NCI-H2171 treated with DMSO at 0.1 percent for 48 hours (cell line): Measurements from ENCODE around the gene IRX2.

ENCODE experiments used
- DNase-seq: peaks from one replicate; lab custom pipeline; 2025; lab: John Stamatoyannopoulos, UW

Gene IRX2

GRCh38 chr5:2718115-2718514, 33.4 kb downstream of the IRX2 start:
- no peak for DNase-seq

- DNase-seq: no peak
Observed at GRCh38 chr5:2715856-2716255, 35.6 kb downstream of the IRX2 start.

- no peak for DNase-seq
Observed at GRCh38 chr5:2714805-2715204, 36.7 kb downstream of the IRX2 start.

- no peak for DNase-seq
Observed at GRCh38 chr5:2714026-2714425, 37.5 kb downstream of the IRX2 start.

GRCh38 chr5:2711446-2712425, 39.7 kb downstream of the IRX2 start:
- DNase-seq: no peak

GRCh38 chr5:2710910-2711309, 40.6 kb downstream of the IRX2 start:
- peak; percentile 32 for DNase-seq

- no peak for DNase-seq
Observed at GRCh38 chr5:2709976-2710689, 41.3 kb downstream of the IRX2 start.

- DNase-seq: no peak
Observed at GRCh38 chr5:2708751-2709150, 42.7 kb downstream of the IRX2 start.

GRCh38 chr5:2708132-2708531, 43.3 kb downstream of the IRX2 start:
- DNase-seq: no peak

GRCh38 chr5:2705861-2706260, 45.6 kb downstream of the IRX2 start:
- no peak for DNase-seq

GRCh38 chr5:2704806-2705645, 46.5 kb downstream of the IRX2 start:
- no peak for DNase-seq

GRCh38 chr5:2704111-2704510, 47.4 kb downstream of the IRX2 start:
- no peak for DNase-seq

- DNase-seq: no peak
Observed at GRCh38 chr5:2703615-2704014, 47.9 kb downstream of the IRX2 start.

GRCh38 chr5:2703041-2703440, 48.4 kb downstream of the IRX2 start:
- no peak for DNase-seq

- DNase-seq: no peak
Observed at GRCh38 chr5:2702096-2702879, 49.2 kb downstream of the IRX2 start.

GRCh38 chr5:2701592-2701991, 49.9 kb downstream of the IRX2 start:
- no peak for DNase-seq

- no peak for DNase-seq
Observed at GRCh38 chr5:2700876-2701275, 50.6 kb downstream of the IRX2 start.

- no peak for DNase-seq
Observed at GRCh38 chr5:2699686-2700085, 51.8 kb downstream of the IRX2 start.

- DNase-seq: no peak
Observed at GRCh38 chr5:2699231-2699630, 52.2 kb downstream of the IRX2 start.

- no peak for DNase-seq
Observed at GRCh38 chr5:2698581-2698980, 52.9 kb downstream of the IRX2 start.

GRCh38 chr5:2697446-2698200, 53.9 kb downstream of the IRX2 start:
- DNase-seq: no peak
